ENCODE data around the gene SDK1.

DNA sequence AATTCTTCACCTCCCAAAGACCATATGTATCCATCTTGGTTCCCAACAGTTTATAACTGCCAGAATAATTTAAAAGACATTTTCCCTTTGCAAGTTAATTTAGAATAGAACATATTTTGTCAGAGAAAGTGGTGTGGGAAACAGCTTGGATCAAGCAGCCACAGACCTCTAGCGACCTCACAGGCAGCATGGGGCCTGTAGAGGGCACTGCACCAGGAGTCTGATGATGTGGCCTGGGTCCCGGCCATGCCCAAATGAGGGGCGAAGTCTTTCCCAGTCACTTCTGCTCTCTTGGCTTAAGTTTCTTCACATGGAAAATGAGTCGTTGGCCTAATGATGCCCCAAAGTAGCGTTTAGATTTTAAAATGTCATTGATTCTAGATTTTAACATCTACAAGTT lies 243.2 kb downstream of the SDK1 start:
- TF ChIP-seq, protein P1, sequence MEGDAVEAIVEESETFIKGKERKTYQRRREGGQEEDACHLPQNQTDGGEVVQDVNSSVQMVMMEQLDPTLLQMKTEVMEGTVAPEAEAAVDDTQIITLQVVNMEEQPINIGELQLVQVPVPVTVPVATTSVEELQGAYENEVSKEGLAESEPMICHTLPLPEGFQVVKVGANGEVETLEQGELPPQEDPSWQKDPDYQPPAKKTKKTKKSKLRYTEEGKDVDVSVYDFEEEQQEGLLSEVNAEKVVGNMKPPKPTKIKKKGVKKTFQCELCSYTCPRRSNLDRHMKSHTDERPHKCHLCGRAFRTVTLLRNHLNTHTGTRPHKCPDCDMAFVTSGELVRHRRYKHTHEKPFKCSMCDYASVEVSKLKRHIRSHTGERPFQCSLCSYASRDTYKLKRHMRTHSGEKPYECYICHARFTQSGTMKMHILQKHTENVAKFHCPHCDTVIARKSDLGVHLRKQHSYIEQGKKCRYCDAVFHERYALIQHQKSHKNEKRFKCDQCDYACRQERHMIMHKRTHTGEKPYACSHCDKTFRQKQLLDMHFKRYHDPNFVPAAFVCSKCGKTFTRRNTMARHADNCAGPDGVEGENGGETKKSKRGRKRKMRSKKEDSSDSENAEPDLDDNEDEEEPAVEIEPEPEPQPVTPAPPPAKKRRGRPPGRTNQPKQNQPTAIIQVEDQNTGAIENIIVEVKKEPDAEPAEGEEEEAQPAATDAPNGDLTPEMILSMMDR (IDR thresholded peaks at IDR 0.05) = no peak
- TF ChIP-seq POLR2A (IDR thresholded peaks at IDR 0.05) = no peak

Measured in body of pancreas (tissue), 4 donors.